Suprapubic skin (tissue), 4 donors: ENCODE data around the gene ALDH16A1.

Source experiments
- EP300 ChIP-seq: sonication (generic); formaldehyde crosslinking; IDR thresholded peaks from one replicate; pipeline ENCODE4 v1.6.1; 2017; ENCODE audit warnings: antibody characterized with exemption
- POLR2A ChIP-seq, 2 donors: fragments of 450-650 bp; IDR thresholded peaks; one replicate each; pipeline ENCODE4 v1.6.1; 2017; ENCODE audit warnings: antibody characterized with exemption in 2 of 2, mild to moderate bottlenecking in 2 of 2, moderate library complexity in 2 of 2
- POLR2AphosphoS5 ChIP-seq, 3 donors: sonication (generic); formaldehyde crosslinking; IDR thresholded peaks; one replicate each; pipeline ENCODE4 v1.6.1; 2017; ENCODE audit warnings: antibody characterized with exemption in 3 of 3
- TF ChIP-seq, protein P1 (sequence below), 2 donors: fragments of 200-600 bp in 1 of 2; fragments of 450-650 bp in 1 of 2; sonication (generic) in 1 of 2; IDR thresholded peaks; one replicate each; pipeline ENCODE4 v1.5.1; 2016 to 2019; ENCODE audit warnings: antibody characterized with exemption in 2 of 2, mild to moderate bottlenecking in 1 of 2, moderate library complexity in 1 of 2

- TF ChIP-seq, protein P1, sequence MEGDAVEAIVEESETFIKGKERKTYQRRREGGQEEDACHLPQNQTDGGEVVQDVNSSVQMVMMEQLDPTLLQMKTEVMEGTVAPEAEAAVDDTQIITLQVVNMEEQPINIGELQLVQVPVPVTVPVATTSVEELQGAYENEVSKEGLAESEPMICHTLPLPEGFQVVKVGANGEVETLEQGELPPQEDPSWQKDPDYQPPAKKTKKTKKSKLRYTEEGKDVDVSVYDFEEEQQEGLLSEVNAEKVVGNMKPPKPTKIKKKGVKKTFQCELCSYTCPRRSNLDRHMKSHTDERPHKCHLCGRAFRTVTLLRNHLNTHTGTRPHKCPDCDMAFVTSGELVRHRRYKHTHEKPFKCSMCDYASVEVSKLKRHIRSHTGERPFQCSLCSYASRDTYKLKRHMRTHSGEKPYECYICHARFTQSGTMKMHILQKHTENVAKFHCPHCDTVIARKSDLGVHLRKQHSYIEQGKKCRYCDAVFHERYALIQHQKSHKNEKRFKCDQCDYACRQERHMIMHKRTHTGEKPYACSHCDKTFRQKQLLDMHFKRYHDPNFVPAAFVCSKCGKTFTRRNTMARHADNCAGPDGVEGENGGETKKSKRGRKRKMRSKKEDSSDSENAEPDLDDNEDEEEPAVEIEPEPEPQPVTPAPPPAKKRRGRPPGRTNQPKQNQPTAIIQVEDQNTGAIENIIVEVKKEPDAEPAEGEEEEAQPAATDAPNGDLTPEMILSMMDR (IDR thresholded peaks at IDR 0.05) = no peak
- TF ChIP-seq EP300 (no peak), POLR2A (IDR thresholded peaks at IDR 0.05) (no peak), POLR2AphosphoS5 (IDR thresholded peaks at IDR 0.05) (no peak)
These were observed 11.6 kb upstream of the ALDH16A1 start, which contains the start of gene SLC17A7 for GRCh38 chr19:49441210-49441959.
